Measurements from ENCODE around the gene ARHGDIG. TPM values are rescaled to one million over a fixed set of nuclear protein-coding genes. Genes with fewer than 3 reads are reported as not detected.

Gene ARHGDIG
- total RNA-seq, 1 donor from 2014 or later, result not detected

DNA sequence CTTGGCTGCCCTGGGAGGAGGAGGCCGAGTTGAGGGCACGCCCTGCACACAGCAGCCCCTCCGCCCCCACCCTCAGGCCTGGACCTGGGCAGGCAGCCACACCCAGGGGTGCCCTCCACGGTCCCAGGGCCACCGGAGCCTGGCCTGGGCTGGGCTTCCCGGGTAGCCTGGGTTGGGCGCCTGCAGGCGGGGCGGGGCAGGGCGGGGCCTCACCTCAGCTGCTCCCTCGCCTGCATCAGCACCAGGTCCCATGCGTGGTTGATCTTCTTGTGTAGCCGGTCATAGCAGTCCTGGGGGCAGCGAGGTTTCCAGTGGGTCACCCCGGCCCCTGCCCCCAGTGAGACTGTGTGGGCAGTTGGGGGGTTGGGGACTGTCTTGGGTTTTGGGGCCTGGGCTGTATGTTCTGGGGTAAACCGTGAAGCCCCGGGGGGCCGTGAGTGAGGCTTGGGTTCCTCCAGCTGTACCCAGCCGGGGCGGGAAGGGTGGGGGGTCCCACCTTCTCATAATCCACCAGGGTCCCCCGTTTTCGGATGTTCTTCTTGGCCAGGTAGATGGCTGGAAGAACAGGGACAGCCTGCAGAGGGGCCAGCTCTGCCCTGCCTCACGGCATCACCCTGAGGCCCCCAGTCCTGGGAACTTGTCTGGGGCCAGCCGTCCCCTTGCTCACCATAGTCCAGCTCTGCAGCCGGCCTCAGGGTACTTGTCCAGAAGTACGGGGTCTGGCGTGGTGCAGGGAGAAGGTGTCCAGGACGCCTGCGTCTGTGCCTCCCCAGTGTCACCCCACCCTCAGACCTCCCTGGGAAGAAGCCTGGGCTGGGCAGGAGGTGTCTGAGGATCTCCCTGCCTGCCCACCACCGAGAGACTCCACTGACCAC is 6.6 kb upstream of the ARHGDIG start:
- no peak for DNase-seq (ENCODE audit: low spot score in 2 of 2)
- Histone ChIP-seq H3K36me3 (no peaks in the 10 kb centered on the region), H3K27me3 (no peaks in the 10 kb centered on the region), H3K4me3 (no peak overlapping the region), H3K9me3 (no peaks in the 10 kb centered on the region), H3K27ac (no peak overlapping the region), H3K4me1 (peaks cover 4 to 7% of the 10 kb centered on the region in 2 donors)
- TF ChIP-seq CTCF (IDR thresholded peaks at IDR 0.05), result no peak
- intact Hi-C loops (cut with DNase I), result no loop called here

DNA sequence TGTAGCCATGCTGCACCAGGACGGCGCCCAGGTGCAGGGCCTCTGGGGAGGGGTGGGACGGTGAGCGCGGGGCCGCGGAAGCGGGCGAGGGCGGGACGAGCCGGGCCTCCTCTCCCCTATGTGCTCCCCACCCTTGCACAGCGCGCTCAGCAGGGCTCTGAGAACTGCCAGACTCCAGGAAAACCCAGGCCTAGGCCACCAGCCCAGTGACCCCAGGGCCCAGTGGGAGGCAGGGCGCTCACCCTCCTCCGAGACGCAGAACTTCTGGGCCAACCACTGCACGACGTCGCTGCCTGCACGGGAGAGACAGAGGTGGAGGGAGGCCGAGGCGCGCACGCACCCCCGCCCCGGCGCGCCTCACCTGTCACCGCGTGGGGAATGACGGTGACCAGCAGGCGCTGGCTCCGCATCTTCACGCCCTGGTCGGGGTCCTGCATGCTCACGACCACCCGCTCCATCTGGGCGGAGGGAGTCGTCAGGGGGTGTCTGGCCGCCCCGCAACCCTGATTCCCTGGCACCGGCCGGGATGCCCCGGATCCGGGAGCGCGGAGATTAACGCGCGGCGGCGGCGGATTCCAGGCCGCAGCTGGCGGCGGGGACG is 5.2 kb upstream of the ARHGDIG start:
- H3K4me1 ChIP-seq, result peaks cover 4 to 7% of the 10 kb centered on the region in 2 donors
- TF ChIP-seq CTCF (IDR thresholded peaks at IDR 0.05), result no peak
- H3K27me3 ChIP-seq, result peaks cover 3% of the 10 kb centered on the region
- H3K4me3 ChIP-seq, result peak overlapping the region; percentile 57 to 82
- H3K36me3 ChIP-seq, result no peaks in the 10 kb centered on the region
- no peaks in the 10 kb centered on the region for H3K9me3 ChIP-seq
- no peak for DNase-seq (ENCODE audit: low spot score in 2 of 2)
- no peak overlapping the region for H3K27ac ChIP-seq
- intact Hi-C loops (cut with DNase I), result no loop called here

DNA sequence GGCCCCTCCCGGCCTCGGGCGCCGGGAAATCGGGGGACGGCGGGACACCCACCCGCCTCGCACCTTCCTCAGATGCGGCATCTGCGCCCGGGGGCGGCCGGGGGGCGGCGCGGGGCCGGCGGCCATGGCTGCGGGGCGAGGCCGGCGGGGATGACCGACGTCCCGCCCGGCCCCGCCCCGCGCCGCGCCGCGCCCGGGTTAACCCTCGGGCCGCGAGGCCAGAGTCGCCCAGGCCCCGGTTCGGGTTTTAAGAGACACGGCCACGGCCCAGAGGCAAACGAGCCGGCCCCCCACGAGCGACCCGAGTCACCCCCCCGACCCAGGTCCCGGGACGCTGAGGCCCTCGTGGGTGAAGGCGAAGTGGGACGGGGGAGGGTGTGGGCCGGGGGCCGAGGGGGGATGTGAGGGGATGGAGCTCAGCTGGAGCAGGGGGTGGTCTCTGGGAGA is 4.6 kb upstream of the ARHGDIG start, which contains the start of gene RGS11:
Gene RGS11, minus strand, starts transcription at position 159 of the 447 bp plus-strand sequence. Its CDS starts 33 bp downstream, at position 126.
- intact Hi-C loops (cut with DNase I), result no loop called here
- DNase-seq (ENCODE audit: low spot score in 2 of 2), result no peak
- no peak for TF ChIP-seq CTCF (IDR thresholded peaks at IDR 0.05)
- Histone ChIP-seq H3K36me3 (no peaks in the 10 kb centered on the region), H3K27ac (peak within 1 kb of the TSS in 1 of 2 donors; percentile 27), H3K27me3 (peaks cover 6% of the 10 kb centered on the region), H3K9me3 (no peaks in the 10 kb centered on the region), H3K4me3 (peak within 1 kb of the TSS; percentile 57 to 82), H3K4me1 (peaks cover 6 to 9% of the 10 kb centered on the region in 2 donors)

DNA sequence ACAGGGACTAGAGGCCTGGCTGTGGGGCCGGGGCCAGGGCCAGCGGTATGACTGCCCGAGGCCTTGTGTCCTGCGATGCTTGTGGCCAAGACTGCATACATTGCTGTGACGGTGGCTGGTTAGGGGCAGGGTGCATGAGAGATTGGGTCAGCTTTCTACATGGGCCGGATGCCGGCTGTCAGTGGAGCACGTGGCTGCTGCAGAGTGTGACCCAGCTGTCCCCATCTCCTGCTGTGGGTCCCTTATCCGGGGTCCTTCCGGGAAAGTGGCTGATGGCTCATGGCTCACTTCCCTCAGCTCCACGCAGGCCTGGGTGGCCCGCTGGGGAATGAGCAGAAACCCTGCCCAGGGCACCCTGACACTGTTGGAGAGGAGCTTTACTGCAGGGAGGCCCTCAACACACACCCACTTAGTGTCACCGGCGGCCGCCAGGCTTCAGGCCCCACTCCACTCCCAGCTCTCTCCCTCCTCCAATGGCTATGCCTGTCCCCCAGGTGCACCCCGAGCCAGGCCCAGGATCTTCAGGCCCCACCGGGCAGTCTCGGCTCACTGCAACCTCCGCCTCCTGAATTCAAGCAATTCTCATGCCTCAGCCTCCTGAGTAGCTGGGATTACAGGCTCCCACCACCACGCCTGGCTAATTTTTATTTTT is 3.8 kb upstream of the ARHGDIG start:
- Histone ChIP-seq H3K9me3 (no peaks in the 10 kb centered on the region), H3K4me3 (peak overlapping the region; percentile 57 to 82), H3K27me3 (peaks cover 11% of the 10 kb centered on the region), H3K27ac (no peak overlapping the region), H3K36me3 (no peaks in the 10 kb centered on the region), H3K4me1 (peaks cover 10 to 11% of the 10 kb centered on the region in 2 donors)
- intact Hi-C loops (cut with DNase I), result no loop called here
- no peak for TF ChIP-seq CTCF (IDR thresholded peaks at IDR 0.05)
- DNase-seq (ENCODE audit: low spot score in 2 of 2), result no peak

DNA sequence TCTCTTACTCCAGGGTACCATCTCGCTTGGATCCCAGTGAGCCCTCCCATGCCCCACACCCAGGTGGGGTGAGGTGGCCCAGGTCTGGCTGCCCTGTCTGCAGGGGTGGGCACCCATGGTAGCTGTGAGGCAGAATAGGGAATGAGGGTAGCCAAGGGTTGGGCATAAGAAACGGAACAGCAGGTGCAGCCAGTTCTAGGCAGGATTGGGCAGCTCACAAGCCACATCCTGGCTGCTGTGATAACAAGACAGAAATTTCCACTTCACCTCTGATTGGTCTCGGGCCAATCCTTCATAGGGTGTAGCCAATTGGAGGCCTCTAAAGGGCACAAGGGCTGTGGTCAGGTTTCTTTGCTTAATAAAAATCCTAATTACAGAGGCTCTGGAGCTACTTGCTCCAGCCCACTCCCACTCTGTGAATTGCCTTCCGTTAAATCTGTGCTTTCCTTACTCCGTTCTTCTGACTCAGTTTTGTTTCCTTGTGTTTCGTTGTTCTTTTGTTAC is 1.5 kb upstream of the ARHGDIG start:
- intact Hi-C loops (cut with DNase I), result no loop called here
- TF ChIP-seq CTCF (IDR thresholded peaks at IDR 0.05), result no peak
- H3K4me3 ChIP-seq, result no peak overlapping the region
- DNase-seq (ENCODE audit: low spot score in 2 of 2), result no peak
- peaks cover 10 to 11% of the 10 kb centered on the region in 2 donors for H3K4me1 ChIP-seq
- no peaks in the 10 kb centered on the region for H3K9me3 ChIP-seq
- peaks cover 11% of the 10 kb centered on the region for H3K27me3 ChIP-seq
- H3K36me3 ChIP-seq, result no peaks in the 10 kb centered on the region
- H3K27ac ChIP-seq, result no peak overlapping the region
